Ovary (tissue), 9 donors: Measurements from ENCODE around the gene ZNF14. TPM values are rescaled to one million over a fixed set of nuclear protein-coding genes. Genes with fewer than 3 reads are reported as not detected.
"Not testable (repeated sequence)": the region's sequence is repeated elsewhere in the genome, so short reads cannot be mapped to it uniquely, and the experiment has no call there.

ENCODE experiments used
- DNase-seq, 5 donors: peaks; one replicate each; pipeline ENCODE4 v3.0.0-alpha.2; 2019 to 2020
- H3K27ac ChIP-seq, 2 donors: fragments of 200-600 bp; one replicate each; pipeline versions ENCODE4 v1.5.1 to v1.8.0; 2019 to 2022
- H3K27me3 ChIP-seq: fragments of 200-600 bp; one replicate; pipeline ENCODE4 v1.8.0; 2022
- H3K36me3 ChIP-seq: fragments of 200-600 bp; sonication (generic); one replicate; pipeline ENCODE4 v1.5.1; 2019
- H3K4me1 ChIP-seq: one replicate; pipeline ENCODE4 v1.8.1; 2013; ENCODE audit warnings: mild to moderate bottlenecking, moderate library complexity; ENCODE audit not compliant: insufficient read depth
- H3K4me3 ChIP-seq: fragments of 200-600 bp; sonication (generic); one replicate; pipeline ENCODE4 v1.5.1; 2017
- H3K9me3 ChIP-seq, 2 donors: fragments of 200-600 bp in 1 of 2; sonication (generic) in 1 of 2; one replicate each; pipeline versions ENCODE4 v1.5.1 to v1.8.1; 2013 to 2019; ENCODE audit warnings: mild to moderate bottlenecking in 1 of 2, moderate library complexity in 1 of 2
- CTCF ChIP-seq, 3 donors: fragments of 450-650 bp in 2 of 3; fragments of 200-600 bp in 1 of 3; IDR thresholded peaks; one replicate each; pipeline versions ENCODE4 v1.5.1 to v1.8.0; 2016 to 2022; ENCODE audit warnings: antibody characterized with exemption in 3 of 3, mild to moderate bottlenecking in 1 of 3
- EP300 ChIP-seq: sonication (generic); formaldehyde crosslinking; IDR thresholded peaks from one replicate; pipeline ENCODE4 v1.6.1; 2017; ENCODE audit warnings: antibody characterized with exemption
- POLR2A ChIP-seq: fragments of 450-650 bp; IDR thresholded peaks from one replicate; pipeline ENCODE4 v1.6.1; 2017; ENCODE audit warnings: antibody characterized with exemption, mild to moderate bottlenecking, moderate library complexity
- WGBS, 3 donors: extraction: QIAGEN DNeasy Blood & Tissue Kit in 1 of 3; methylation state at CpG; one replicate each; pipeline versions ENCODE4 v1.1.5 to v1.1.7; 2013 to 2017; 5-methylcytosine and 5-hydroxymethylcytosine counted together
- intact Hi-C, 4 donors: fragments of 100-400 bp; cut with DNase I; formaldehyde crosslinking; loops; one replicate each; pipeline versions ENCODE4 v1.11.0 to v1.15.1; 2022 to 2023
- polyA plus RNA-seq, 2 donors: library from polyadenylated mRNA; stranded (reverse); fragments of 200-250 nt in 1 of 2; fragments of 350-450 nt in 1 of 2; fragmentation: Illumina TruSeq in 1 of 2; extraction: RNeasy Lipid Tissue Mini Kit (QIAGEN cat#74804) in 1 of 2; gene quantifications; one replicate each; pipeline ENCODE4 v1.2.3, GENCODE V29; 2013 to 2014
- total RNA-seq, 7 donors: library from RNA; depleted of rRNA in 2 of 7; stranded (reverse); fragments of >200 nt in 2 of 7; fragmentation: NEBNext Ultra II Directional in 3 of 7; extraction: Animal tissue kit (Norgen Biotek cat#: 25700) in 3 of 7; gene quantifications; one replicate each; pipeline versions ENCODE4 v1.1.0 to v1.2.4, GENCODE V29; 2016 to 2023
- donor health status: DM: no; HTN: no; CAD: no; lungs with moderate emphysema.
- donor health status: DM: no; HTN: no; CAD: no.
- donor health status: Bipolar disorder and iron deficiency.
- donor health status: DM: yes; HTN: yes; CAD: no.
- donor health status: DM: no; HTN: no; CAD: no.
- donor health status: DM: yes; HTN: yes; CAD: no.

Gene ZNF14
- total and polyA plus RNA-seq, 9 donors, result 6.3 to 19.9 (median 11.4) TPM

GRCh38 chr19:19776206-19777008 lies 43.5 kb upstream of the ZNF14 start:
- Histone ChIP-seq H3K27me3 (no peaks in the 10 kb centered on the region), H3K4me3 (peak overlapping the region; percentile 92), H3K36me3 (no peaks in the 10 kb centered on the region), H3K27ac (peak overlapping the region; percentile 2 to 44), H3K9me3 (no peaks in the 10 kb centered on the region), H3K4me1 (peaks cover 6% of the 10 kb centered on the region)
- 0% methylated on average over 36 of the region's 36 CpGs for WGBS, 3 donors
- intact Hi-C loops, result no loop called here
- TF ChIP-seq EP300 (no peak), POLR2A (peak; percentile 49), CTCF (IDR thresholded peaks at IDR 0.05) (peak in 1 of 3 donors; percentile 15)
- DNase-seq, result peak; percentile 94 to 97 (median 96)

DNA sequence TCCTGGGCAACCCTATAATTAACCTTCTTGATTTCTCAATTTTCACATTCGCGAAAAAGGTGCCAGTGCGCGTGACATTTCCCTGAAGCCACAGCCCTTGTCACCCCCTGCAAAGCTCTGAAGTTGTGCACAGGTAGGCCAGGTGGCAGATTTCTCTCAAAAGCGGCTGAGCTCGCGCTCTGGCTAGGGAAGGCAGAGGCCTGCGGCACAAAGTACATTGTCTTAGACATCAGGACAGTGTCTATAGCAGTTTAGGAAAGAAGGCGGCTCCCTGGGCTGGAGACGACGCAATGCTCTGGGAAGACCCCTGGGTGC lies 42.9 kb upstream of the ZNF14 start:
- peaks cover 6% of the 10 kb centered on the region for H3K4me1 ChIP-seq
- H3K27ac ChIP-seq, result peak overlapping the region in 1 of 2 donors; percentile 44
- DNase-seq, result no peak
- no peaks in the 10 kb centered on the region for H3K36me3 ChIP-seq
- 1 to 2% (median 1%) methylated on average over 11 of the region's 11 CpGs for WGBS, 3 donors
- no peak for TF ChIP-seq POLR2A
- no peak for TF ChIP-seq EP300
- no peak for TF ChIP-seq CTCF (IDR thresholded peaks at IDR 0.05)
- H3K27me3 ChIP-seq, result no peaks in the 10 kb centered on the region
- intact Hi-C loops, result no loop called here
- peak overlapping the region; percentile 92 for H3K4me3 ChIP-seq
- no peaks in the 10 kb centered on the region for H3K9me3 ChIP-seq

GRCh38 chr19:19774354-19775033 lies 41.6 kb upstream of the ZNF14 start:
- Histone ChIP-seq H3K36me3 (no peaks in the 10 kb centered on the region), H3K27me3 (no peaks in the 10 kb centered on the region), H3K4me3 (no peak overlapping the region), H3K4me1 (peaks cover 6% of the 10 kb centered on the region), H3K27ac (no peak overlapping the region), H3K9me3 (no peaks in the 10 kb centered on the region)
- no peak for TF ChIP-seq CTCF (IDR thresholded peaks at IDR 0.05)
- TF ChIP-seq POLR2A, result no peak
- no peak for TF ChIP-seq EP300
- WGBS, 3 donors, result 81 to 87% (median 87%) methylated on average over 14 of the region's 14 CpGs
- intact Hi-C loops, result no loop called here
- DNase-seq, result no peak

GRCh38 chr19:19771963-19772362 lies 39.1 kb upstream of the ZNF14 start:
- DNase-seq, H3K4me3 ChIP-seq, H3K4me1 ChIP-seq, H3K27me3 ChIP-seq, intact Hi-C loops, H3K27ac ChIP-seq, H3K36me3 ChIP-seq, H3K9me3 ChIP-seq: not testable (repeated sequence)
- WGBS, 3 donors, result 78 to 84% (median 83%) methylated on average over 10 of the region's 10 CpGs

DNA sequence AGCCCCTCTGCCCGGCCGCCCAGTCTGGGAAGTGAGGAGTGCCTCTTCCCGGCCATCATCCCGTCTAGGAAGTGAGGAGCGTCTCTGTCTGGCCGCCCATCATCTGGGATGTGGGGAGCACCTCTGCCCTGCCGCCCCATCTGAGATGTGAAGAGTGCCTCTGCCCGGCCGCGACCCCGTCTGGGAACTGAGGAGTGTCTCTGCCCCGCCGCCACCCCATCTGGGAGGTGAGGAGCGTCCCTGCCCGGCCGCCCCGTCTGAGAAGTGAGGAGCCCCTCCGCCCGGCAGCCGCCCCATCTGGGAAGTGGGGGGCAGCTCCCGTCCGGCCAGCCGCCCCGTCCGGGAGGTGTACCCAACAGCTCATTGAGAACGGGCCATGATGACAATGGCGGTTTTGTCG lies 37.1 kb upstream of the ZNF14 start:
- H3K36me3 ChIP-seq, H3K27ac ChIP-seq, H3K4me1 ChIP-seq, H3K9me3 ChIP-seq, intact Hi-C loops, DNase-seq, H3K27me3 ChIP-seq, H3K4me3 ChIP-seq: not testable (repeated sequence)
- WGBS, 3 donors, result 95 to 97% (median 97%) methylated on average over 26 to 27 of the region's 28 CpGs
